K562 (cell line): ENCODE data around the gene ELOB.

ENCODE experiments used
- ATF4 ChIP-seq: fragments of 450-650 bp; formaldehyde crosslinking; IDR thresholded peaks from 2 replicates; pipeline ENCODE4 v1.4.0; 2022; ENCODE audit warnings: mild to moderate bottlenecking, moderate library complexity
- CTCF ChIP-seq, 3 experiments: IDR thresholded peaks in 2 of 3; conservative IDR thresholded peaks in 1 of 3; 2 replicates each; pipeline ENCODE4 v1.5.1; 2011 to 2012; ENCODE audit warnings: low read length in 3 of 3, mild to moderate bottlenecking in 3 of 3, control low read depth in 2 of 3, improper control_type of control experiment in 1 of 3, inconsistent platforms in 1 of 3, low read depth in 1 of 3, mixed read lengths in 1 of 3, moderate library complexity in 1 of 3; ENCODE audit not compliant: insufficient read depth in 2 of 3
- ETV5 ChIP-seq: sonication (generic); formaldehyde crosslinking; IDR thresholded peaks from 2 replicates; pipeline ENCODE4 v1.4.0; 2020; ENCODE audit warnings: low read depth, mild to moderate bottlenecking, missing genetic modification reagents
- FOXK2 ChIP-seq, 2 experiments: fragments of 450-650 bp; IDR thresholded peaks in 1 of 2; conservative IDR thresholded peaks in 1 of 2; 2 replicates each; pipeline ENCODE4 v1.6.1; 2016; ENCODE audit warnings: low read depth in 2 of 2, mild to moderate bottlenecking in 1 of 2
- HDAC8 ChIP-seq: fragments of 450-650 bp; IDR thresholded peaks from 2 replicates; pipeline ENCODE4 v1.6.1; 2016; ENCODE audit warnings: mild to moderate bottlenecking, missing genetic modification characterization, moderate library complexity, missing compliant biosample characterization
- MAX ChIP-seq: sonication (generic); formaldehyde crosslinking; IDR thresholded peaks from 2 replicates; pipeline ENCODE4 v1.9.0; 2022; ENCODE audit warnings: mild to moderate bottlenecking, missing genetic modification reagents
- POLR2A ChIP-seq: fragments of 450-650 bp; conservative IDR thresholded peaks from 2 replicates; pipeline ENCODE4 v1.6.1; 2016
- PRDM10 ChIP-seq: fragments of 450-650 bp; IDR thresholded peaks from 2 replicates; pipeline ENCODE4 v1.6.1; 2018; ENCODE audit not compliant: partially characterized antibody
- REST ChIP-seq, 2 experiments: fragments of 450-650 bp; formaldehyde crosslinking in 1 of 2; IDR thresholded peaks; 2 replicates each; pipeline versions ENCODE4 v1.4.0 to v1.6.1; 2014 to 2020; ENCODE audit warnings: mild to moderate bottlenecking in 2 of 2, borderline replicate concordance in 1 of 2, low read depth in 1 of 2
- TARDBP ChIP-seq: fragments of 450-650 bp; IDR thresholded peaks from 2 replicates; pipeline ENCODE4 v1.6.1; 2016
- TBL1XR1 ChIP-seq, 2 experiments: IDR thresholded peaks; 2 replicates each; pipeline ENCODE4 v1.6.1; 2012; ENCODE audit warnings: improper control_type of control experiment in 2 of 2, low read length in 2 of 2, mild to moderate bottlenecking in 1 of 2
- ZNF280A ChIP-seq: fragments of 450-650 bp; IDR thresholded peaks from 2 replicates; pipeline ENCODE4 v1.6.1; 2018; ENCODE audit warnings: mild to moderate bottlenecking, low read depth; ENCODE audit not compliant: partially characterized antibody

GRCh38 chr16:2811703-2812471, 34.8 kb upstream of the ELOB start:
- no peak for TF ChIP-seq ATF4 (CRISPR knock-in tag)
- TF ChIP-seq MAX (CRISPR knock-in tag) = no peak
- TF ChIP-seq HDAC8 (tag) = no peak
- TF ChIP-seq REST (IDR thresholded peaks at IDR 0.05; ENCODE audit: borderline replicate concordance) = no peak
- no peak for TF ChIP-seq REST (CRISPR knock-in tag; IDR thresholded peaks at IDR 0.05; ENCODE audit: low read depth)
- TF ChIP-seq CTCF (IDR thresholded peaks at IDR 0.05 in 2 of 3, conservative IDR thresholded peaks at IDR 0.05 in 1 of 3; ENCODE audit: insufficient read depth in 2 of 3, low read depth in 1 of 3, low read length in 3 of 3) = no peak
- no peak for TF ChIP-seq POLR2A
- TF ChIP-seq ZNF280A = no peak
- TF ChIP-seq ETV5 (CRISPR knock-in tag) = no peak
- no peak for TF ChIP-seq TARDBP
- no peak for TF ChIP-seq FOXK2 (conservative IDR thresholded peaks at IDR 0.05 in 1 of 2, IDR thresholded peaks at IDR 0.05 in 1 of 2; ENCODE audit: low read depth in 2 of 2)
- no peak for TF ChIP-seq PRDM10
- no peak for TF ChIP-seq TBL1XR1 (IDR thresholded peaks at IDR 0.05; ENCODE audit: low read length in 2 of 2)
